ENCODE results near the gene PLA2G4A.

The PLA2G4A gene

DNA sequence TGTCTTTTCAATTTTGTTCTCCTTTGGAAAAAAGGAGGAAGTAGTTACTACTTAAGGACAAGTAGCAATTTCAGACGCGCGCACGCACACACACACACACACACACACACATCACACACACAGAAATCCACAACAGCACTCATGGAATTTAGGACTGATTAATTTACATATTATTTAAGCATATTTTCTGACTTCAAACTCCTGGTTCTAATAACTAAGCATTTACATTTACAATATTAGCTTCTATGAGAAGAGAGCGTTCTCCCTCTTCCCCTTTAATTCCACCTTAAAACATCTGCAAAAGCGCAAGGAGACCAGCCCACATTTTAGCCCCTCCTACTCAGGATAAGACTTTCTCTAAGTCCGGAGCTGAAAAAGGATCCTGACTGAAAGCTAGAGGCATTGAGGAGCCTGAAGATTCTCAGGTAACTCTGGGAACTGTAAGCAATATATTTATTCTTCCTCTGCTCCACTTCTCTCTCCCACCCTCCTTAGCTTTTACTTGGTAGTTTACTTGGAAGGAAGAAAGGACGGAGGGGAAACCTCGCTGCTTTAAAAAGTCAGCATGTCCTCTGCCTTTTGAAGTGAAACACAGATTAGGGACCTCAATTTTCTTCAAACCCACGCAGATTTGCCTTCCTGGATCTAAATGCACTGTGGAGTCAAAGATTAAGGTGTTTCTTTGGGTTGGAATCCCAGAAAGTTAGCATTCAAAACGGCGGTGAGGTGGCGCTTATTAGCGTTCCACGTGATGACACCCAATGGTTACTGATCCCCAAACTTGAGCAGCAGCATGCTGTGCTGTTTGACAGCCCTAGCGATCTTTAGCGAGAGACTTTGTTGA is at the start of gene PLA2G4A:
Gene PLA2G4A, plus strand, starts transcription at position 339 of the 844 bp plus-strand sequence. CDS start 25,406 bp downstream, outside the sequence.
- no peak for DNase-seq (ENCODE audit: low read depth)

DNA sequence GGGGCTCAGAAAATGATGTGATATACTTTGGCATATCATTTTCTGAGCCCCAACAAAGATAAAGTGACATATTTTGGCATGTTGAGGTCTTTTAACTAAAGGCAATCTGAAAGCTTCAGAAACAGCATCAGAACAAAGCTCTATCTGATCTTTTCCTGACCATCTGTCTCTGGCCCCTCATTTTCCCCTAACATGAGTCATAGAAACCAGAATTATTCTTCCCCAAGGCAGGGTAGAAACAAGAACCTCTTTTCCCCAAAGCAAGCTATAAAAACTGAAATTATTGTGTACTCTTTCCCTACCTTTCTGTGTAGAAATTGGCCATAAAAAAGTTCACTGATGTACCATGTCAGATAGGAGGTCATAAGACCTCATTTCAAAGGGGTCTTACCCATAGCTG is 48.7 kb upstream of the PLA2G4A start:
- no peak for DNase-seq (ENCODE audit: low read depth)

DNA sequence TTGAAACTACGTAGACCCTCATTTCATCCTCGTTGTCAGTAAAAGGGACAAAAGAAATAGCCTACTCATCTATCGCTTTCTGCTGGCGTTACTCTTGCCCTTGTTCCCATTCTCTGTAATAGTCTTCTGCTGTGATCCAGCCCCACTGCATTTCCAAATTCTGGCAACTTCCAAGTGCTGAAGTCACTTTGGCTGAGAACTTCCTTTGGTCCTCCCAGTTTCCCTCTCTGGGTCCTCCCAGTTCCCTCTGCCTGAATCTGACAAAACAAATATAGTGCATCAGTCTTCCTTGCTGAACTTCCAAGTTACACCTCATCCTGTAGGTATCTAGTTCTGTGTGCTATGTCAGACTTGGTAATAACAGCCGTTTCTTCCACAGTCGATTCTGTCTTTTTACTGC is 47.0 kb upstream of the PLA2G4A start:
- DNase-seq (ENCODE audit: low read depth): no peak

DNA sequence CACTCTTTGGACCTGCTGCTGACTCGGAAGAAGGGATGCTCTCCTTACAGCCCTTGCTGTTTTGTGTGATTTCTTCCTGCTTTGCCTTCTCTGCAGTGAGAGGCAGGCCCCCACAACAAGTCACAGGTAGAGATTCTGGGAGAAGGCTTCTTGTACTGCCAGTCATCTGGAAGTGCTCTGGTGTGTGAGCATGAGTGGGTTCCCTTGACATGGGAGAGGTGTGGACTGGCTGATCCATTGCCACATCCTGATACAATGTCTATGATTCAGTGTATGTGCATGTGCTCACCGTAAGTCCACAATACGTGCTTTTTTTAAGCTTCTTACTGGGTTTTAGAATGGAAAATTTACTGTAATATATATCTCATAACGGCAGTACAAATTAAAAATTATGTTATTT is 46.0 kb upstream of the PLA2G4A start:
- DNase-seq (ENCODE audit: low read depth): no peak

DNA sequence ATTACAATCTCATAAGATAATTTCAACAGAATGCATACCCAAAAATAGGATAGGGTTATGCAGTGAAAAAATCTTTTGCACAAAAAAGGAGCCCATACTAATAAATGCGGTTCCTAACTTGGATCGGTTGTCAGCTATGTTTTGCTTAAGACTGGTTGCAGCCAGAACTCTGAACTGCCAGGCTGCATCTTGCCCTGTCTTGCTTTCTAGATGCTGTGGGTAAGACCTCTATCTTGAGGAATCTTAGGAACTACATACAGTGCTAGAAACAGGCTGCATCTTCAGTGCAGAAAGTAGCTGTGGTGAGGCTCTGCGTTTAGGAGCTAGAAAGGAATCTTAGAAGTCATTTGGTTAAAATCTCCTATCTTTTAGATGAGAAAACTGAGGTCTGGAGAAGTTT is 45.6 kb upstream of the PLA2G4A start:
- DNase-seq (ENCODE audit: low read depth): no peak

DNA sequence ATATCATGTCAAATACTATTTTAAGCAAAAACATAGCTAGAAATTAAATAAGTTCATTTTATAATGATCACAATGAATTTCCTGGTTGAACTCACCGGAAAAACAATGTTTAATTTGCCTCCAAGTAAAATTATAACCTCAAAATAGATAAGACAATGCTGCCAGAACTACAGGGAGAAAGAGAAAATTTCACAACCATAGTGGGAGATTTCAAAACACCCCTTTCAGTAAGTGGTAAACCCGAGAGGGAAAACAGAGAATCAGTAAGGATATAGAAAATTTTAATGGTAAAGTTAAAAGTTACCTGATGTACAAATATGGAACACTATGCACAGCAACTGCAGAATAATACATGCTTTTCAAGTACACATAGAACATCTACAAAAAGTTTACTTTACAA is 43.2 kb upstream of the PLA2G4A start:
- DNase-seq (ENCODE audit: low read depth): no peak

DNA sequence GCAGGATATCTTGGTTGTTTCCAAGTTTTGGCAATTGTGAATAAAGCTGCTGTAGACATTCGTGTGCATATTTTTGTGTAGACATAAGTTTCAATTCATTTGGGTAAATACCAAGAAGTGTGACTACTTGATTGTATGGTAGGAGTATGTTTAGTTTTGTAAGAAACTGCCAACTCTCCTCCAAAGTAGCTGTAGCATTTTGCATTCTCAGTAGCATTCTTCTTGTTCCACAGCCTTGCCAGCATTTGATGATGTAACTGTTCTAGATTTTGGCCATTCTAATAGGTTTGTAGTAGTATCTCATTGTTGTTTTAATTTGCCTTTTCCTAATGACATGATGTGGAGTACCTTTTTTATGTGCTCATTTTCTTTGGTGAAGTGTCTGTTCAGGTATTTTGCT is 38.6 kb upstream of the PLA2G4A start:
- no peak for DNase-seq (ENCODE audit: low read depth)

DNA sequence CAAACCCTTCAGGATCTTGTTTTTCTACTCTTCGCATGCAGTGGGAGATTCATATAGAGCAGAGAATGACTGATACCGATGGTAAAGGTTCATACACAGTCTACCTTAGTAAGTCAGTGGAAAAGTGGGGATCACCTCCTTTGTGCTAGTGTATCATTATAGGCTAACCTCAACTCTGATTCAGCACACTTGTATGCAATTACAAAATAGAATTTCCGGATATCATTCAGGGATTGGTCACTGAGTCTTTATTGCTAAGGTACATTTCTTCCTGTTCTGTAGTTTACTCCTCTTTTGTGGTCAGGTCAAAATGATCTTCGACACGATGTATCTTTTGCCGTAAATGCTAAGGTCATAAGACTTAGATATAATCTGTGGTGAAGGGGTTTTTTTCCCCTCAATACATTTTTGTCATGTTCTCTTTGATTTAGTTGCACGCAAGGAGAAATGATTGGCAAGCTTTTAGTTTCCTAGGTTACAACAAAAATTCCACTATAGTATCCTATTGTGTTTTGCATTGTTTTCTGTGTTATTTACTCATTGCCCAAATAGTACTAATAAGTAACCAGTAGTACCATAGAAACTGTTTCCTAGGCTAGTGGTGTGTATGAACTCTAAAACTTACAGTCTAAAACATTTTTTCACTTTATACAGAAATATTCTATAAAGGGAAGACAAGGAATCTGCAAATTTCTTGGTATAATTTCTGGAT is 35.7 kb upstream of the PLA2G4A start:
- DNase-seq (ENCODE audit: low read depth): no peak

DNA sequence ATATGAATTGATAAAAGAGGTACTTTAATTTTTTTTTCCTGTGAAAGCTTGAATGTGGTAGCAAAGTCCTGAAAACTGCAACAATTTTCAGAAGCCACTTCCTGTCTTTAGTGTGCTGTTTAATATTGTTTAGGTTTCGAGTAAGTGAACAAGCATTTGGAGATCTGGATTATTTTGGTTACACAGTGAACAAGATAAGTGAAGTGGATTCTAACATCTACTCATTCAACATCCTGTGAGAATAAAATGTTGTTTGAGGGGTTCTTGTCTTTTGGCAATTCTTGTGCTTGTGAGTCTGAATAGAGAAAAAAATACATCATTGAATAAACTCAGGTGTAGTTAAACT is 35.2 kb upstream of the PLA2G4A start:
- no peak for DNase-seq (ENCODE audit: low read depth)

DNA sequence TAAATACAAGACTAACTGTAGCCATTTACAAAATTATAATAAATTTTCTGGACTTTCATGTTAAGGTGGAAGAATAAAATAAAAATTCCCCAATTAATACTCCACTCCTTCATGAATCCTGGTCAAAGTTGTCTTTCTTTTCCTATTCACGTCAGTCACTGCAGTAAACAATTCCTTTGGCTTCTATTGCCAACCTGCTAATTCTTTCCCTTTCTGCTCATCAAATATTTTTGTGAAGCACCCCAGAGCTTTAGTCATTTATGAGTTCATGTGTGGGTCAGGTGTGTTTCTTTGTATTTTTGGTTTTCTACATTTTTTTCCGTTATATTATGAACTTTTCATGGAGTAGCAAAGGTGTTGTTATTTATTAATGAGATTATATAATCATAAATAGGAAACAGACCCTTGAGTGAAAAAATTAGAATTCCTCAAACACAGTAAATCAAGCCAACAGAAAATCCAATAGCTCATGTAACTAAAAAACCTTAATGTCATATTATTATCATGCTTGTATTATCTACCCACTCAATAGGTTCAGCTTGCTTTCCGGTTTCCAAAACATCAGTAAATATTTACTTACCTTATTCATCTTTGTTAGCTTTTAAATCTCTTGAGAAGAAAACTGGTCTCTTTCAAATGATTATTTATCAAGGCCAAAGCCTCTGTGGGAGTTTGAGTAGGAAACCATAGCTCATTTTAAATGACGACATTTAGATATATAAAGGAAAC is 29.6 kb upstream of the PLA2G4A start:
- no peak for DNase-seq (ENCODE audit: low read depth)

DNA sequence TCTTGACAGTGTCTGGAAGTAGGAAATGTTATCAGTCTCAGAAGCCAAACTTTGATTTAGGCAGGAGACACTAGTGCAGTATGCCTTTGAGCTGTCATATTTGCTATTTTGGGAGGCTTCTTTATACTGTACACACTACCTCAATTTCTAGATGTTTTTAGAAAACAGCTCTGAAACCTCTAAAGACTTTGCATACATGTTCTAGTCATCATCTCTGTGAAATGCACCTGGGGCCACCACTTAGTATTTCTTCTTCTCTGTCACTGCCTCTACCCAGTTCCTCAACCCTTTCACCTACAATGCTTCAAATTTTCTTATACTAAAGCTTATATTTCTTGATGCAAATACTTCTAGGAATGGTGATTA is 29.1 kb upstream of the PLA2G4A start:
- no peak for DNase-seq (ENCODE audit: low read depth)

DNA sequence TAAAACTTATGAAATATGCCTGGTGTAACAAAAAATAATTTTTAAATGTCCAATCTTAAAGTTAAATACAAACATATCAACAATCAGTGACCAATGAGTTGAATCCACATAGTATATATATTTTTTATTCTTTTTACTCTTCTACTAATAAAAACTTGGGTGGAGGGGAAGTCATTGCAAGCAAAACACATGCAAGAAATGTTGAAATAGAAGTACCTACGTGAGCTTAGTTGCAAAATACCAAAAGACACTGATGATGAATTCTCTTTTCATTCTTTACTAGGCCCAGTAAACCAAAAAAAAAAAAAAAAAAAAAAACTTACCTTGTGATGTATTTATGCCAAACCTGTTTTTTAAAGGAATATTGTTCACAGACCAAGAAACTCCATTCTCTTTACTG is 26.4 kb upstream of the PLA2G4A start:
- DNase-seq (ENCODE audit: low read depth): no peak

DNA sequence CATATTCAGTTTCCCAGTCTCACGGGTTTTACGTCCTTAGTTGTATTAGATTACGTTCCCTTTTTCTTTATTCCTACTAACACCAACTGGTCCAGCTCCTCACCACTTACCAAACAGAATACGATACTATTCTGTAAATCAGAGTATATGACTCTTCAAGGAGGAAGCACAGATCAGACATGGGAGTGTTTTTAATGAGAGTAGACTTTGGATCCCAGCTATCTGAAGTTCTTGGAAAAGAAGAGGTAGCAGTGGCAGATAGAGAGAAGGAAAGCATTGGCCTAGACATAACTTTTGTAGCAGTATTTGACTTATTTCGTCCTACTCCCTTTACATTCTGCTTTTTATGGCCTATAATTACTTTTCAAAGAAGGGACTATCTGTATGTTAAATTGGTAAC is 24.1 kb upstream of the PLA2G4A start:
- DNase-seq (ENCODE audit: low read depth): no peak

DNA sequence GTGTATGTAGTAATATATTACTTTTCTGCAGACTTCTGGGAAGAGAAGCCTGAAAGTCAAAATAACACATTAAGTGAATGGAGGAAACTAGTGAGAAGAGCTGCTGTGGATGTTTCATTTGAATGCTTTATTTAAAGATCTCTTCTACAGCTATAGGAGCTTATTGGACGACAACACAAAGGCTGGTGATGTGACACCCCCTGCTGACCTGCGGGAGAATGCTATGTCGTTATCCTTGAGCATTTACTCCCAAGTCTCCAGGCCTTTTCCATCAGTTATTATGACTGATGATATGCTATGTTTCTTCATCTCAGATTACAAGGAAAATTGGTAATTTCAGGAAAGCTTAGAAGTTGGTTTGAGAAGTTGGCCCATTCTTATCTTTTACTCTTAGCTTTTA is 22.3 kb upstream of the PLA2G4A start:
- no peak for DNase-seq (ENCODE audit: low read depth)

DNA sequence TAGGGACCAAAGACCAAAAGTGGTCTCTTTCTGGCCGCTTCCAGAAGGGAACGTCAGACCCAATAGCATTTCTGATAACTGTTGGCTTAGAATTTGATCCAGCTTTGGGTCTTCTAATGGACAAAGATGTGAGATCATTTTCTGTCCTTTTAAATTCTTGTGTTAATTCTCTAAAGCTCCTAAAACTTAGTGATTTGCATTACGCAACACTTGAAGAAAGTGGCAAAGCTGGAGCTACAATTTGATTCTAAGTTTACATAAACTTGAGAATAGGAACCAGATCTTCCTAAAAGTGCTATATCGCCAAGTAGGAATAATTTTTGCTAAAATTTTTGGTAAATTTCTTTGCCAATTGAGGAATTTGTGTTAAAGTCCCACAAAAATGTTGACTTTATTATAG is 21.6 kb upstream of the PLA2G4A start:
- no peak for DNase-seq (ENCODE audit: low read depth)

DNA sequence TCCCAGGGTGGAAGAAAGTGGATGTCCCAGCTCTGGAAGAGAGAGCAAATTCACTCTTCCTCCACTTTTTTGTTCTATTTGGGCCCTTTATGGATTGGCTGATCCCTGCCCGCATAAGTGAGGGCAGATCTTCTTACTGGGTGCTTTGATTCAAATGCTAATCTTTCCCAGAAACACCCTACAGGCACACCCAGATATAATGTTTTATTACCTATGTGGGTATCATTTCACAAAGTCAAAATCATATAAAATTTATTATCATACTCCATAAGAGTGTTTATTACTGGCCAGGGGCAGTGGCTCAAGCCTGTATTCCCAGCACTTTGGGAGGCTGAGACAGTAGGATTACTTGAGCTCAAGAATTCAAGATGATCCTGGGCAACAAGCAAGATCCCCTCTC is 16.9 kb upstream of the PLA2G4A start:
- DNase-seq (ENCODE audit: low read depth): no peak

DNA sequence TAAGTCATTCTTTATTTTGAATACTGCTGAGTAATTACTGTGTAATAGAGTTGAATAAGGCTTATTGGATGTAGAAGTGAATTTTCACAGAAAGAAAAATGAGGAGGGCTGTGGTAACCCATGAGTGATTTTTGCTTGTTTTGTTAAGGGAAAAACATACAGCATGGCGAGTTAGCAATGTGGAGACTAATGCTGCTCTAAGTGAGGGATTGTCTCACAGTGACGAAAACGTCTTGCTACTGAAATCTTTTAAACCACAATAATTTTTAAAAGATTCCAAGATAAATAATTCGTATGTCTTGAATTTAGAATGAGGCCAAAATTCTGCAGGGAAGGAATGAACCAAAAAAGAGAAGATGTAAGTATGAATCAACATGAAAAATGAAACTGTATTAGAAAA is 16.2 kb upstream of the PLA2G4A start:
- no peak for DNase-seq (ENCODE audit: low read depth)

DNA sequence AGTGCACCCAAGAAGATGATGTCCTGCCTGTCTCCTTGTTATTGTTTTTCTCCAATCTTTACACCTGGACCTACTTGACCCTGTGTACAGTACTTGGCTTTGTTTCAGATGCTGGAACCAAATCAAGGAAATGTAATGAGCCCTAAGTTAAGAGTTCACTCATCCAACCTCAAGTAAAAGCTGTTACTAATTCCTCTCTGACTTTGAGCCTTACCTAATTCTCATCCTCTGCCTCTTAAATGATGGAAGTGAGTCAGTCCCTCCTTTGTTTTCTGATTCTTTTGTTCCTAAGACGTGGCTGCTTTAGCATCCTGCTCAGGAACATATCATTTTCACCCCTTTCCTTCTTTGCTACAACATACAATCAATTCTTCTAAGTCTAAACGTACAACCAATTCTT is 15.3 kb upstream of the PLA2G4A start:
- no peak for DNase-seq (ENCODE audit: low read depth)

DNA sequence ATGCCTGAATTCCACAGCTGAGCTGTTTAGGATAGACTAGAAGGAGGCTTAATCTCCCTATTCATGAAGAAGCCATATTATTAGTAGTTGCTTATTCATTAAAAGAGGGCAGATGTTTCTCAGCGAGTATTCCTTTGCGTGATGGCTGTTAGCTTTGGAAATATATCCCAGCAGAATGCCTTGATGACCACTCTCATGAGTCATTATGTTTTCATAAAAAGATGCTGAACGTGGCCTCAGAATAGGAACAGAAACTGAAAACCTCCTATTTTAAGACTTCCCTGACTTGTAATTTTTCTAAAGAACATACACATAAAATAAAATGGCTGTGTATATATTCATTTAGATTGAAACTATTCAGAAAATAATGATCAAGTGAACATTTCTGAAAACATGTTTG is 9.6 kb upstream of the PLA2G4A start:
- DNase-seq (ENCODE audit: low read depth): no peak

DNA sequence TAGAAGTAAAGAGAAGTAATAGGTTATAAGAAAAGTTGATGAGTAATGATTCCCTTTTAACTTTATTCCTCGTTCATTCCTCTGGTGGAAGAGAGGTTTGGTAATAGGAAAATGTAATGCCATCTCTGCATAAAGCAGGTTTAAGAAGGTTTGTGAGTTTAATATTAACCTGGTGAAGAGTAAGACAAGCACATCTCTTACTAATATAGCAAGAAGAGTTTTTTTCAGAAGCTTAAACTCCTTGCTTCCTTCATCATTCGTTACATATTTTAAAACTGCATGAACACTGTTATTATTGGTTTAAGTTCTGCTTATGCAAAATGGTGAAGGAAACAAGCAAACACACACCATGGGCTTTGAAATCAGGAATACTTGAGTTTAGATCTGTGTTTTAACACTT is 9.2 kb upstream of the PLA2G4A start:
- DNase-seq (ENCODE audit: low read depth): no peak

DNA sequence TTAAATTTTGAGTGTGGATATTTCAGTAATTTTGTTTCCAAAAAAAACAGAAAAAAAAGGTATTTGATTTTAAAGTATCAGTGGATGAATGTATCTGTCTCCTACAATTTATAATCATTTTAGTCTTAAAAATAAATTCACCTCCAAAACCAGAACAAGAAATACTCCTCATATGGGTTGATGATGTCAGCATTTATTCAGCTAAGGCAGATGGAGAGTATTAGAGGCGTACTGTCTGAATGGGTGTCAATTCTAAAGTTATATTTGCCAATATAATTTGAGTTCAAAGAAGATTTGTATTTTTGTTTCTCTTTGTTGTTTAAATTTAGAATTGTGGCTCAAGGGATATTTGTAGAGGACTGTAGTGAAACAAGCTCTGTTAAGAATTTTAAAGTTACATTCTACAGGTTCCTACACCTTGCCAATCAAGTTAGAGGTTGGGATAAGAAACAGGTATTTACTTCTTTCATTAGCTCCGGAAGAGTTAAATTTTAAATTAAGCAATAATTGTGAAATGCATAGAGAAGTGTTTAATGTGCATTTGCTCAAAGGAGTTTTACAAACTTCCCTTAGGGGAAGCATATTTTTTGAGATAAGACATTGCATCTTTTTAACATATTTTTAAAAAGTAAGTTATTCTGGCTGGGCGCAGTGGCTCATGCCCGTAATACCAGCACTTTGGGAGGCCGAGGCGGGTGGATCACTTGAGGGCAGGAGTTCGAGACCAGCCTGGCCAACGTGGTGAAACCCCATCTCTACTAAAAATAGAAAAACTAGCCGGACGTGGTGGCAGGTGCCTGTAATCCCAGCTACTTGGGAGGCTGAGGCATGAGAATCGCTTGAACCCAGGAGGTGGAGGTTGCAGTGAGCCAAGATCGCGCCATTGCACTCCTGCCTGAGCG is 1.2 kb downstream of the PLA2G4A start:
- no peak for DNase-seq (ENCODE audit: low read depth)

DNA sequence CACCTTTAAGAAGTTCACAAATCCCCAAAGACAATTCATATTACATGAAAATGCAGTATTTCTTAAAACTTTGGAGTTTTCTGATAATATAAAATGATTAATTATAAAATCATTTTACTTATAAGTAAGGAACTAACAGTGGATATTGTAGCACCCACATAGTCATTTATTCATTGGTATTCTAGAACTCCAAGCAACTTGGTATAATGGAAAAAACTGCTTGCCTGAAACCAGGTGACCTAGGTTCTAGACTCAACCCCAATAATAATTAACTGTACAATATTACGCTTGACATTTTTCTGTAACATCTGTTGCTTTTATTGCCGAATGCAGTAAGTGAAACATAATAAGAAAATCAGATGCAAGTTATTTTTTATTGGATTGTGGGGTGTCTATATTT is 2.4 kb downstream of the PLA2G4A start:
- no peak for DNase-seq (ENCODE audit: low read depth)
